GM19467 (cell line): Measurements from ENCODE around the gene CCDC167.

Experiments
- ATAC-seq: cut with Tn5 transposase; IDR thresholded peaks from one replicate; pipeline ENCODE4 v1.9.1; 2021; ENCODE audit warnings: mild to moderate bottlenecking, moderate library complexity; ENCODE audit not compliant: unreplicated experiment

CCDC167 gene

DNA sequence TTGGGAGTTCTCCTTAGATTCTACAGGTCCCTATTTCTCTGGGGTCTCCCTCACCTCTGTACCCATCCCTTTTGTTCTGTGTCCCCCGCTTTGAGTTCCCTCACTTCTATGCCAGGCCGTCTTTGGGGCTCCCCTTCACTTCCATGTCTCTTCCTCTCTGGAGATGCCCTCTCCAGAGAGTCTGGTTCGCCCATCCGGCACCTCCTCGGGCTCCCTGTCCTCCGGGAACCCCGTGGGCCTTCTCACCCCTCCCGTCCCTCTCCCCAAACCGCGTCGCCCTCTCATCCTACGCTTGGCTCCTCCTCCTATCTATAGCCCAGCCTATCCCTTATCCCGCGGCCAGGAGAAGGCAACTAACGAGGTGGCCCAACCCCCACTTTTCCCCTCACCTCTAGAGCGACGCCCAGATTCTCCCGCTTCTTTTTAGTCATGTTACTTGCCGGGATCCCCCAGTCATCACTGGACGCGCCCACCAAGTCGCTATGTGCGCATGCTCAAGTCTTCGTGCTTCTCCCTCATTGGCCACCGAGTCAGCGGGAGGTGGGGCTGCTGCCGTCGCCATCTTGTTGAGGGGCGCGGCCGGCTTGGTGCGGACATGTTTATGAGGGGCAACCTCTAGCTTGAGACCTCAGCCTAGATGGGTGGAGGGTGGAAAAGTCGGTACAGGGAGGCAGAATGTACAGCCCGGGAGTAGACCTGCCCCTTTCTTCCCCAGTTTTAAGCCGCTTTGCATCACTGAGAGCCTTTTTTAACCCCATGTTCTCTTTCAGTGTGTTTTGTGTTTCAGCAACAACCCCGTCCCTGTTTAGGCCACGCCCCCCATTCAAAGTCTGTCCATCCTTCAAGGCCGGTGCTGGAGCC, at the start of gene CCDC167:
TSS of gene CCDC167 (minus strand) at position 461 of the 861 bp plus-strand sequence. CDS start at position 431, 30 bp downstream.
- peak; percentile 88 for ATAC-seq

DNA sequence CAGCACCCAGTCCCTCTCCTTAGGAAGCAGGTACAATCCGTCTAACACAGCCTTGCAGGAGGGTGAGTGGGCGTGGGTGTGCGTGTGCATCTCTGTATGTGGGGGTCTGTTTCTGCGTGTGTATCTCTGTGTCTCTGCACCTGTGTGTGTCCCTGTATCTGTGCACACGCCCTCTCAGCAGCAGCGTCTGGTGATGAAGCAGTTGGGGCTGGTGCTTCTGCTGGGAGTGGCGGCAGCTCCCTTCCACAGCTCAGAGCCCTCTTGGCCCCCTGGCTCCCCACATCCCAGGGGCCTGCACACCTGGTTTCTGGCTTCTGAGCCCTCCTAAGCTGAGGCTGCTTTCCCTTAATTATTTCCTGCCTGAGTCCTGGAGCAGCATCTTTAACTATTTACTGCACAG, 49.5 kb upstream of the CCDC167 start:
- ATAC-seq = no peak

DNA sequence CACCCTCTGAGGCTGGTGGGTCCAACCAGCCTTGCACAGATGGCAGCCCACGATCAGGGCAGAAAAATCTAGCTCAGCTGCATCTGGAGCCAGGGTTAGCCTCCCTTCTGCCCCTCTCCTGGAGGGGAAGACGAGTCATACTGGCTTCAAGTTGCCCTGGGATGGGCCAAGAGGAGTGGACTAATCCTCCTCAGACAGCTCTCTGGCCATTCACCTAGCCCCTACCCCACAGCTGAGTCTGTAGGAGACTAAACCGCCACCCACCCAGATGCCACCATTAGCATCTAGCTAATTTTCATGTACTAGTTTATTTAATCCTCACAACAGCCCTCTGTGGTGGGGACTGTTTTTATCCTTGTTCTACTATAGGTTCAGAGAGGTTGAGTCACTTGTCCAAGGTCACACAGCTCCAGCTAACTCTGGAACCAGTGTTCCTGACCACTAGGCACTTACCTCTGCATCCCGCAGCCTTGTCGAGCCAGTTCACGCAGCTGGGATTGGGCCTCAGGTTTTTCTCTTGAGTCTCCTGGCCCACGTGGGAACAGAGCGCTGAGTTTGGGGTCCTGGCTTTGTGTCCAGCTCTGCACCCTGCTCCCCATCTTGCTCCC, 48.5 kb upstream of the CCDC167 start:
- no peak for ATAC-seq

DNA sequence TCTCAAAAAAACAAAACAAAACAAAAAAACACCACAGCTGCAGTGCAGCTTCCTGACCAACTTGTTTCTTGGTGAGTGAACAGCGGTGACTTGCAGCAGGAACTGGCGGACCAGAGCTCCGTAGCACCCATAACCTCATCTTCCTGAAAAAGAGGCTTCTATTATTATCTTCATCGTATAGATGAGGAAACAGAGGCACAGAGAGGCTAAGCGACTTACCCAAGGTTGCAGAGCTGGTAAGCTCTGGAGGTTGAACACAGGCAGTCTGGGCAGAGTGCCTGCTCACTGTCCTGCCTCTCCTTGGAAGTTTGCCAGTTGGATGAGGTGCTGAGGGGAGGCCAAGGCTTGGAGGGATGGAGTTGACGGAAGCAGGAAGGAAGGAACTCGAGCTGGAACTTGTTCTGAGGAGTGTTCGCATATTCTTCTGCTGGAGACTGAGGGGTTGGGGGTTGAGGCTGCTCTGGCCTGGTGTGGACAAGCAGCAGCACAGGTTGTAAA, 47.9 kb upstream of the CCDC167 start:
- no peak for ATAC-seq

DNA sequence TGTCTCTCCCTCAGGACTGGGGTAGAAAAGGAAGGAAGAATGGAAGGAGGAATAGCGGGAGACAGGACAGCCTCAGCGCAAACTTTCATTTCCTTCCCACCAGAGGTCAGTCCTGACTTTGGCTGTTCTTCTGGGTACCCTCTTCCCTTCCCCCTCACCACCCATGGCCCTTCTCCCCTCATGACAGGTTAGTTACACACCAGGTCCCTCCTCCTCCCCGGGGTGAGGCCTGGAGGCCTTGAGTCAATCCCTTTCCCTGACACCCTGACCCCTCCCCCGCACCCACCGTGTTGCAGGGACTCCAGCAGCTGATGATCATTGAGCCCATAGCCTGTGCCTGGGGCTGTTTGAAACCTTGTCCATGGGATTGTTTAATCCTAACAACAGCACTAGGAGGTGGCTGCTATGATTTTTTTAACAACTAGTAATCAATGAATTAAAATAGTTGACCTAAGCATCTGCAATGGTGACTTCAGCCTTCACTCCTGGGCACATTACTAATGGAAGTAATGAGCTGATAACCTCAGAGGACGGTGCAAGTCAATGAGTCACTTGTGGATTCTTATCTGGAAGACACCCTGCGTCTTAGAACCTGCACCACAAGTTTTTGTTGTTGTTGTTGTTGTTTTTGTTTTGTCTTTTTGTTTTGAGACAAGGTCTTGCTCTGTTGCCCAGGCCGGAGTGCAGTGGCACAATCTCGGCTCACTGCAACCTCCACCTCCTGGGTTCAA, 46.6 kb upstream of the CCDC167 start:
- ATAC-seq = no peak

DNA sequence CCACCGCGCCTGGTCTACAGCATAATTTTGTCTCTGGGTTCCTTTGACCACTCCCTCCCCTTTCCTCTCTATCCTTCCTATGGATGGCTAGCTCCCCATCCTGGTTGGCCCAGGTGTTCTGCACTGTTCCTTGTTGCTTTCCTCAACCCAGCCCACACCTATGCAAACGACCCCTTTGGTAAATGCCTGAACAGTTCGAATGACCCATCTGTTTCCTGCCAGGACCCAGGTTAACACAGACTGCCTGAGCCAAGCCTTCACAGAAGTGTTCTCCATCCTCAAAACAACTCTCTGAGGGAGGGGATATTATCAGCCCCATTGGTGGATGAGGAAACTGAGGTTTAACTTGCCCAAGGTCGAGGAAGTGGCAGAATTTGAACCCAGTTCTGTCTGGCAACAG, 44.8 kb upstream of the CCDC167 start:
- no peak for ATAC-seq

DNA sequence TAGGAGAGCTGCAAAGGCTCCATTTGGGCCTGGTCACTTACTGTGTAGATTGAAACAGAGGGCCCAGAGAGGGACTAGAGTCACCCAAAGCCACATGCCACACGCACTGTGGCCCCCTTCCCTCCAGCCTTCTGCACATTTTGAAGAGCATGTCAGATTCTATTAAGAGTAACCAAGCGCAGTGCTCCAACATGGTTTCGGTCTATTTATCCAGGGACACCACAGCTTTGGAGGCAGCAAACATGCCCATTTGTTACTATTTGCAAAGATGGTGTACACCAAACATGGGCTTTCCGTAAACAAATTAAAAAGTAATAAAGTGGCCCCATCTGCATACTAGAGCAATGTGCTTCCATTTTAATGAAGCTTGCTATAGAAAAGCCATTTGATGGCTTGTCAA, 43.7 kb upstream of the CCDC167 start:
- ATAC-seq = no peak

DNA sequence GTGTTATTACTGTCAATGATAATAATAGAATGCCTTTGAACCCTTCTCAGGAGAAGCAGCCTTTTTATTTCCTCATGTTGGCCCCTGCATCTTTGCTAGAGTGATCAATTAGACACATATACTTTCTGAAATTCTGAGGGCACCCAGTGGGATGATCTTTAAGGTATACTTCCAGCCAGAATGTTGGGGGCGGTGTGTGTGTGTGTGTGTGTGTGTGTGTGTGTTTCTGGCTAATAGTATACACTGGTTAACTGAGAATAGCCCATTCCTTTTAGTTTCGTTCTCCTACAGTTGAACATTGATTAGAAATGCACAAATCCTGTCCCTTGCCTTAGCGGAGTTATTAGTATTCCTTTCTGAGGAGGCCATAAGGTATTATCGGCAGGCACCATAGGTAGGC, 41.7 kb upstream of the CCDC167 start:
- ATAC-seq = no peak

DNA sequence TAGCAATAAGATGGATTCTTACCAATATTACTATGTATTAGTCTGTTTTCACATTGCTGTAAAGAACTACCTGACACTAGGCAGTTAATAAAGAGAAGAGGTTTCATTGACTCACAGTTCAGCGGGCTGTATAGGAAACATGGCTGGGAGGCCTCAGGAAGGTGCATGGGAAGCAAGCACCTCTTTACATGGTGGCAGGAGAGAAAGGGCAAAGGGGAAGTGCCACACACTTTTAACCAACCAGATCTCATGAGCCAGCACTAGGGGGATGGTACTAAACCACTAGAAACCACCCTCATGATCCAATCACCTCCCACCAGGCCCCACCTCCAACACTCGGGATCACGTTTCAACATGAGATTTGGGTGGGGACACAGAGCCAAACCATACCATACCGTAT, 40.7 kb upstream of the CCDC167 start:
- ATAC-seq = no peak

DNA sequence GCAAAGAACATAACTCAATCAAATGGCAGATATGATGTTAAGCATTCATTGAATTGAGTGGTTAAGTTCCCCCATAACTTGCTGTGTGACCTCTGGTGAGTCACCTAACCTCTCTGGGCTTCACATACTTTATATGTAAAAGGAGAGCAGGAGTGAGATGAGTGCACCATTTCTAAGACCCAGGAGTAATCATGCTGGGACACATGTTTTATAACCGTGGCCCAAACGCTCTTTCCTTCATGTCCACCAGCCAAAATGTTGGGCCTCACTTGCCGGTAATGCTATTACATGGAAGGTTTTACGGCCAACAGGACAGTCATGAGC, 40.3 kb upstream of the CCDC167 start:
- no peak for ATAC-seq

DNA sequence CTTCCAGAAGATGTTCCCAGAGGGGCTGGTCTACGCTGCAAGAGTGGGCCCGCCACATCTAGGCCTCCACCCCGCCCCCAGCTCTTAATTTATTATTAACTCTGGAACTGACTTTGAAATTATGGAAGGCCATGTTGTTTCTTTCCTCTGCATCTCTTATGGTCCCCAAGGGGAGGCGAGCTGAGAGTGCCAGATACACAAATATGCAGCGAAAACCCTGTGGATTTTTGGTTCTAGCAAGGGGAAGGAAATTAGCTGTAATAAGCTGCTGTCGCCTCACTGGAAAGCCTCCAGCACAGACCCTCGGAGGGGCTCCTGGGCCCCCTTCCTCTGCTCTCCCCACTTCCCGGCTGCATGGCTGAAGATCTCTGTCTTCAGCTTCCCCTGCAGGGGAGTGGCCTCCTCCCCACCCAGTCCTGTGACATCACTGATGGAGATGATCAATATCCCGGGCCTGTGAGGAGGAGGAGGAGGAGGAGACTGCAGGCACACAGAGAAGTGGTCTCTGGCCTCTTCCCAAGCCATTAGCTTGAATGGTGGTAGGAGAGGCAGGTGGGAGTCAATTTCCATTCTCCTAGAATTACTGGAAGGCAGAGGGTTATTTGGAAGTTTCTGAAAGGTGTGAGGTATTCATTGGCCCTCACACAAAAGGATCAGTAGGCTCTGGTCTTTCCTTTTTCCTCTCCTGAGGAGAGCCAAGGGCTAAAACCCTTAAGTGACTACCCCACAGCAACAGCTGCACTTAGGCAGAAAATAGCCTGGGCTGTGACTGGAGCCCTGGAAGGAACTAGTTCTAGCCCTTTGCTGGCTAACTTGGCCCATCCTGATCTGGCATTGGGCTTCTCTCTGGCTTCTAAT, 39.7 kb upstream of the CCDC167 start:
- no peak for ATAC-seq

DNA sequence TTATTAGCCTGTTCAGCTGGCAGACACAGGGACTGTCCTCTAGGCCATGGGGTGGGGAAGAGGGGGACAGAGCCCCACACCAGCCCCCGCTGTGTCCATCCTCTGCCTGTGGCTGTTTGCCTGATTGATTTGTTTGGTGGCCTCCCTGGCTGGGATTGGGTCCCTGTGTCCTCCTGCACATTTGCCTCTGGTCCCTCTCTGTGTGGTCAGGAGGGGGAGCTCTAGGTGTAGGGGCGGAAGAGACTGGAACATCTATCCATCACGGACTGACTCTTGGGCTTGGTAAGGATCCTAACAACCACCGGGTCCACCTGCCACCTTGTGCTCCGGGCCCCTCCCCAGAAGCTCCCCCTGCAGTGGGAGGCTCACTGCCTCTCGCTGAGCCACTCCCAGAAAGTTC, 38.4 kb upstream of the CCDC167 start:
- ATAC-seq = no peak

DNA sequence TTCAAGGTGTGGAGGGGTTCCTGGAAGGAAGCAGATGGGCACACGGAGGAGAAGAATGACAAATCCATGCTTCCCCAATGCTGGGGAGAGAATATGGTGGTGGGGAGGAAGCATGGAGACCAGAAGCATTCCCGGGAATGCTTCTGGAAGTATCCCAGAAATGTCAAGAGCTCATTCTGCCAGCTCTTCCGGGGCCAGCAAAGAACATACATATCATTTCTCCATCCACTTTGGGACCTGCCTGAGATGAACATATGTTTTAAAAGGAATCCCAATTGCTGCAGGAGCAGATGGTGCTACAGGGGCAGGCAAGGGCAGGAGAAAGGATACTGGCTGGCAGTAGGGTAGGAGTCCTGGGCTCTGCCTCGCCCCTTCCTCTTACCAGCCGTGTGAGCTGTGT, 37.9 kb upstream of the CCDC167 start:
- no peak for ATAC-seq

DNA sequence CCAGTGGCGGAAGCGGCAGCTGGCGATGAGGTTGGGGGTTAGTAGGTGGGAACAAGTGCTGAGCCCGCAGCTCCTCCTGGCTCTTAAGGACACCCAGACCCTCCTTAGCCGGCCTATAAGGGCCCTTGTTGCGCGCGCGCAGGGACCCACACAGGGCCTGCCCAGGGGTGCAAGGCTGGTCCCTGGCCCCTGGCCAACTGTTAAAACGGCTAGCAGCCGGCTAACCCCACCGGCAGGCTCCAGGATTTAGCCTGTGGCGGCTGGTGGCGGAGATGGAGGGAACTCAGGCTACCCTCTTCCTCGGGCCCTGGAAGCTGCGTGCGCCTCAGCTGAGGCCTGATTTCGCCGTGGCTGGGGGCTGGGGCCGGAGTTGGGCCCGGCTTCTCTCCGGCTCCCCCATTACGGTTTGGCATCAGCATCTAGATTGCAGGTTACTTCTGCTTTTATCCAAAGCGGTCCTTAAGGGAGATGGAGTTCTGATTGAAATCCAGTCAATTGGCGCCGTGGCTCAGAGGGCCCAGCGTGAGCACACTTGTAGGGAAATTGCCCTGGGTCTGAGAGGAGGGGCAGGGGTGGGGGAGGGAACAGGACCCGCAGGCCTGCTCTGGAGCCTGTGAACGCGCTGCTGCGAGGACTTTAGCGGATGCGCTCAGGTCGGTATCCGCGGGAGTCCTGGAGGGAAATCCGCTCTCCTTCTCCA, 36.9 kb upstream of the CCDC167 start:
- ATAC-seq = peak; percentile 24

DNA sequence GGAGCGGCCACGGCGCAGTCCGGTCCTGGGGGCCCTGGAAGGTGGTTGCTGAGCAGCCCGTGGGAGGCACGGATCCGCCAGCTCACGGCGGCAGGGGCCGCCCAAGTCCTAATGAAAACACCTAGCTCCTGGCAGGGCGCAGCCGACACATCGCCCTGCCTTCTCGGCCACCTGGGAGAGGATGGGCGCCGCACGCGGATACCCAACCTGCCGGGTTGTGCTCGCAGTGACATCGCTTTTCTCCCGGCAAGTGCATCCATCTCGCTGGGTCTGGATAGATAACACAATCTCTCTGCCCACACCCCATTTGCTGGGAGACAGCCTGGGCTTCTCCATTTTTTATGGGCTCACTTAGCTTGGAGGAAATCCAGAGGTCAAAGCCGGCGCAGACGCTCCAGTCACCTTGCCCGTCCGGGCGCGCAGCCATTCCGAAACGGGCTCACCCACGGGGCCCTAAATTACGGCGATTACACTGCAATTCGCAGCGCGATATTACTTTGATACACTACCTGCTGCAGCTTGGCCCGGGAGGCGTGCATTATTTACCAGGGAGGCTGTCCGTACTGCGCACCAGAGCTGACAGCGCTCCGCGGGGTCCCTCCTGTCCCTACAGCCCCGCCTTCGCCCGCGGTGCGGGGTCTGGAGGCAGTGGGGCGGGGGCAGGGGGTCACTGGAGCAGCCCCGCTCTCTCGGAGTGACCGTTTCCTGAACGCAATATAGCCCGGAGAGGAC, 36.2 kb upstream of the CCDC167 start:
- peak; percentile 50 for ATAC-seq

DNA sequence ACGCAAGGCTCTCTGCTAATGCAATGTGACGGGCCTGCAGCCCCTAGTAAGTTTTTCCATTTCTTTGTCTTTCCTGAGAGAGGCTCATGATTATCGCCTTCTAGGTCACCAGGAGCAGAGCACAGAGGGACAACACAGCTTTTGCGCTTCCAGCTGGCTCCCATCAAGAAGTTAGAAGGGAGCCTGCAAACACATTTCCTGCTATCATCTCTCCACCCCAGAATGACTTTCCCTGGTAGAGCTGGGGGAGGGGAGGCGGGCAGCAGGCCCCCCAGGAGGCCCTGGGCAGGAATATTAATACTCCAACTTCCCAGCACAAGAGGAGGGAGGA, 35.7 kb upstream of the CCDC167 start:
- ATAC-seq = no peak

DNA sequence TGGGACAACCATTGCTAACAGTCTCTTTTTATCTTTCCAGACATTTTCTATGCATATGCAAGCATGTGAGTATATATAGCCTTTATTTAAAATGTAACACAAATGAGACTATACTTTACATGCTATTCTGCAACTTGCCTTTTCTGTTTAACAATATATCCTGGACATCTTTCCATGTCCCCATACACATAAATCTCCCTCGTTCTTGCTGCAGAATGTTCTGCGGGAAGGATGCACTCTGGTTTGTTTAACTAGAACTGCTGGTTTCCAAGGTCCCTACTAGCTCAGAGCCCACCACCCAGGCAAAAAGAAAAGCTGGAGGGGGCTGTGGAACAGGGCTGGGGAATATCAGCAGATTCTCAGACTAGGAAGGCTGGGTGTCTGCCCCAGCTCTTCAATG, 35.2 kb upstream of the CCDC167 start:
- no peak for ATAC-seq

DNA sequence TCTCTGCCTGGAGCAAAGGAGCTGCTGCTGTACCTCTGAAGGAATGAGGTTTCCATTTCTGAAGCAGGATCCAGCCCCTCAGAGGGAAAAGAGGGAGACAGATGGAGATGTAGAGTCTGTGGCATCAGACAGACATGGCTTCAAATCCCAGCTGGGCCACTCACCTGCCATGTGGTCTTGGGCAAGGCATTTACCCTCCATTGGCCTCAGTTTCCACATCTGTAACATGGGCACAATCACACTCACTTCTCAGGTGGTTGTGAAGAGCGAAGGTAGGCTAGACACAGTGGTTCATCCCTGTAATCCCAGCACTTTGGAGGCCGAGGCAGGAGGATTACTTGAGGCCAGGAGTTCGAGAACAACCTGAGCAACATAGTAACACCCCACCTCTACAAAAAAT, 32.4 kb upstream of the CCDC167 start:
- no peak for ATAC-seq

DNA sequence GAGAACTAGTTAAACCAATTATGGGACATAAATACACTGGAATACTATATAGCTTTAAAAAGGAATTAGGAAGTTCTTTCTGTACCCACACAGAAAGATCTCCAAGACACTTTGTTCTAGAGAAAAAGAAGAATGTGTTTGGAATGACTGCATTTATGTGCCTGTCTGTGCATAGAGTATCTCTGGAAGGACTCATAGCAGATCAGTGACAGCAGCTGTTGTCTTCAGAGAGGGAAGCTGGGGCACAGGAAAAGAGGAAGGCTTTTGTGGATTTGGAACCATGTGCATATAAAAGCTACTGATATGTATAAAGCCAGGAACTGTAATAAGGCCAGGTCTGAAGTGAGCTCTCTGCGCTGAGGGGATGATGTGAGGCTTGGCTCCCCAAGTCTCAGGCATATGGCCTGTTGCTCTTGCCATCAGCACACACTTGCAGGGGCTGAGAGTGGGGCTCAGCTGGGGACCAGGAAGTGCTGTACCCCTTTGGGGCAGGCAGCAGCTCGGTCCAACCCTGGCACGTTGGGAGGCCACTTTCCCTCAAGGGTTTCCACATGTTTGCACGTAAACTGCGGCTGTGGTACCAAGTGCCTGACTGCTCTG, 31.8 kb upstream of the CCDC167 start:
- no peak for ATAC-seq
